ENCODE measurements around the gene KDM3A.

Gene KDM3A

GRCh38 chr2:86413296-86414094 is 27.7 kb upstream of the KDM3A start:
- no peaks in the 10 kb centered on the region for H3K36me3 ChIP-seq (ENCODE audit: control insufficient read depth, insufficient read depth, low read length)
- no peak for TF ChIP-seq CTCF (IDR thresholded peaks at IDR 0.05; ENCODE audit: insufficient read depth, low read length, poor library complexity, severe bottlenecking)
- H3K4me3 ChIP-seq (replicated peaks; ENCODE audit: low read depth, low read length) = no peak overlapping the region
- no peaks in the 10 kb centered on the region for H3K27me3 ChIP-seq (replicated peaks; ENCODE audit: control insufficient read depth, insufficient read depth, low read length)
- DNase-seq (ENCODE audit: extremely low read depth, insufficient read length) = no peak

GRCh38 chr2:86414996-86415395 is 26.2 kb upstream of the KDM3A start:
- Histone ChIP-seq H3K27me3 (replicated peaks; ENCODE audit: control insufficient read depth, insufficient read depth, low read length) (no peaks in the 10 kb centered on the region), H3K4me3 (replicated peaks; ENCODE audit: low read depth, low read length) (no peak overlapping the region), H3K36me3 (ENCODE audit: control insufficient read depth, insufficient read depth, low read length) (no peaks in the 10 kb centered on the region)
- DNase-seq (ENCODE audit: extremely low read depth, insufficient read length) = no peak
- no peak for TF ChIP-seq CTCF (IDR thresholded peaks at IDR 0.05; ENCODE audit: insufficient read depth, low read length, poor library complexity, severe bottlenecking)

GRCh38 chr2:86416146-86416545 is 25.0 kb upstream of the KDM3A start:
- no peak for DNase-seq (ENCODE audit: extremely low read depth, insufficient read length)
- no peak overlapping the region for H3K4me3 ChIP-seq (replicated peaks; ENCODE audit: low read depth, low read length)

GRCh38 chr2:86417961-86418360 is 23.2 kb upstream of the KDM3A start:
- Histone ChIP-seq H3K36me3 (ENCODE audit: control insufficient read depth, insufficient read depth, low read length) (no peaks in the 10 kb centered on the region), H3K4me3 (replicated peaks; ENCODE audit: low read depth, low read length) (no peak overlapping the region), H3K27me3 (replicated peaks; ENCODE audit: control insufficient read depth, insufficient read depth, low read length) (no peaks in the 10 kb centered on the region)
- TF ChIP-seq CTCF (IDR thresholded peaks at IDR 0.05; ENCODE audit: insufficient read depth, low read length, poor library complexity, severe bottlenecking) = no peak
- DNase-seq (ENCODE audit: extremely low read depth, insufficient read length) = no peak

More at GRCh38 chr2:86416146-86416545, 25.0 kb upstream of the KDM3A start:
- no peak for TF ChIP-seq CTCF (IDR thresholded peaks at IDR 0.05; ENCODE audit: insufficient read depth, low read length, poor library complexity, severe bottlenecking)
- Histone ChIP-seq H3K27me3 (replicated peaks; ENCODE audit: control insufficient read depth, insufficient read depth, low read length) (no peaks in the 10 kb centered on the region), H3K36me3 (ENCODE audit: control insufficient read depth, insufficient read depth, low read length) (no peaks in the 10 kb centered on the region)

- no peak for DNase-seq (ENCODE audit: extremely low read depth, insufficient read length)
- no peaks in the 10 kb centered on the region for H3K27me3 ChIP-seq (replicated peaks; ENCODE audit: control insufficient read depth, insufficient read depth, low read length)
- no peak overlapping the region for H3K4me3 ChIP-seq (replicated peaks; ENCODE audit: low read depth, low read length)
- no peak for TF ChIP-seq CTCF (IDR thresholded peaks at IDR 0.05; ENCODE audit: insufficient read depth, low read length, poor library complexity, severe bottlenecking)
- no peaks in the 10 kb centered on the region for H3K36me3 ChIP-seq (ENCODE audit: control insufficient read depth, insufficient read depth, low read length)
These were observed 20.3 kb upstream of the KDM3A start for GRCh38 chr2:86420913-86421312.
